ENCODE results near the gene DYNC1LI1.

DNA sequence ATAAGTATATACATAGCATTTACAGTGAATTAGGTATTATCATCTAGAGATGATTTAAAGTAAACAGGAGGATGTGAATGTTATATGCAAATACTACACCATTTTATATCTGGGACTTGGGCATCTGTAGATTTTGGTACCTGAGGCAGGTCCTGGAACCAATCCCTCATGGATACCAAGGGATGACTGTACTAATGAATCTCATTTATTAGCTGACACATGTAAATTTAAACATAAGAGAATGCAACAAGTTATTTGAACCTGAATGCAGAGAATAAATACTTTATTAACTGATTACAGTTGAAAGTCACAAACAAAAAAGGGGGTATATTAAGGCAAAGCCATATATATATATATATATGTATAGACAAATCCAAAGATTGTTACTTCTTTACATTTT lies 44.9 kb downstream of the DYNC1LI1 start:
- TF ChIP-seq POLR2AphosphoS5 (IDR thresholded peaks at IDR 0.05) = no peak
- TF ChIP-seq, protein P1, sequence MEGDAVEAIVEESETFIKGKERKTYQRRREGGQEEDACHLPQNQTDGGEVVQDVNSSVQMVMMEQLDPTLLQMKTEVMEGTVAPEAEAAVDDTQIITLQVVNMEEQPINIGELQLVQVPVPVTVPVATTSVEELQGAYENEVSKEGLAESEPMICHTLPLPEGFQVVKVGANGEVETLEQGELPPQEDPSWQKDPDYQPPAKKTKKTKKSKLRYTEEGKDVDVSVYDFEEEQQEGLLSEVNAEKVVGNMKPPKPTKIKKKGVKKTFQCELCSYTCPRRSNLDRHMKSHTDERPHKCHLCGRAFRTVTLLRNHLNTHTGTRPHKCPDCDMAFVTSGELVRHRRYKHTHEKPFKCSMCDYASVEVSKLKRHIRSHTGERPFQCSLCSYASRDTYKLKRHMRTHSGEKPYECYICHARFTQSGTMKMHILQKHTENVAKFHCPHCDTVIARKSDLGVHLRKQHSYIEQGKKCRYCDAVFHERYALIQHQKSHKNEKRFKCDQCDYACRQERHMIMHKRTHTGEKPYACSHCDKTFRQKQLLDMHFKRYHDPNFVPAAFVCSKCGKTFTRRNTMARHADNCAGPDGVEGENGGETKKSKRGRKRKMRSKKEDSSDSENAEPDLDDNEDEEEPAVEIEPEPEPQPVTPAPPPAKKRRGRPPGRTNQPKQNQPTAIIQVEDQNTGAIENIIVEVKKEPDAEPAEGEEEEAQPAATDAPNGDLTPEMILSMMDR (IDR thresholded peaks at IDR 0.05) = no peak
- no peak for TF ChIP-seq POLR2A (IDR thresholded peaks at IDR 0.05)
